ENCODE measurements around the gene TUBGCP6.

The TUBGCP6 gene

DNA sequence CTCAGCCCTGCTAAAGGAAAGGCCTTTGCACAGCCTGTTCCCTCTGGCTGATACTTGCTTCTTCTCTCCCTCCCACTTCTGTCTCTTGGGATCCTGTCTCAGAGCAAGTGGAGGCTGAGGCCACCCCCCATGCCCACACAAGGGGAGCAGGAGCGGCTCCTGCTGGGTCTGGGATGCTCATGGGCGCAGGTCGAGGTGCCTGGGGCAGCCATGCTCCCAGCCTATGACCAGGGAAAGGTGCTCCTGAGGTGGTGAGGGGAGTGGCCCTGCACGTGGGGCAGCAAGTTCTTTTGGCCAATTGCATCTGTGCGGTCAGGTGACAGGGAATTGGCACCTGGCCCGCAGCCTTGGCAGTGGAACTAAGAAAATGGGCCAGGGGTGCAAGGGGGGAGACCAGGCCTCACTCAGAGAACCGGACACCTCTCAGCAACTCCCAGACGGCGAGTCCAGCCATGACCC lies 23.9 kb upstream of the TUBGCP6 start:
- TF ChIP-seq, protein P1, sequence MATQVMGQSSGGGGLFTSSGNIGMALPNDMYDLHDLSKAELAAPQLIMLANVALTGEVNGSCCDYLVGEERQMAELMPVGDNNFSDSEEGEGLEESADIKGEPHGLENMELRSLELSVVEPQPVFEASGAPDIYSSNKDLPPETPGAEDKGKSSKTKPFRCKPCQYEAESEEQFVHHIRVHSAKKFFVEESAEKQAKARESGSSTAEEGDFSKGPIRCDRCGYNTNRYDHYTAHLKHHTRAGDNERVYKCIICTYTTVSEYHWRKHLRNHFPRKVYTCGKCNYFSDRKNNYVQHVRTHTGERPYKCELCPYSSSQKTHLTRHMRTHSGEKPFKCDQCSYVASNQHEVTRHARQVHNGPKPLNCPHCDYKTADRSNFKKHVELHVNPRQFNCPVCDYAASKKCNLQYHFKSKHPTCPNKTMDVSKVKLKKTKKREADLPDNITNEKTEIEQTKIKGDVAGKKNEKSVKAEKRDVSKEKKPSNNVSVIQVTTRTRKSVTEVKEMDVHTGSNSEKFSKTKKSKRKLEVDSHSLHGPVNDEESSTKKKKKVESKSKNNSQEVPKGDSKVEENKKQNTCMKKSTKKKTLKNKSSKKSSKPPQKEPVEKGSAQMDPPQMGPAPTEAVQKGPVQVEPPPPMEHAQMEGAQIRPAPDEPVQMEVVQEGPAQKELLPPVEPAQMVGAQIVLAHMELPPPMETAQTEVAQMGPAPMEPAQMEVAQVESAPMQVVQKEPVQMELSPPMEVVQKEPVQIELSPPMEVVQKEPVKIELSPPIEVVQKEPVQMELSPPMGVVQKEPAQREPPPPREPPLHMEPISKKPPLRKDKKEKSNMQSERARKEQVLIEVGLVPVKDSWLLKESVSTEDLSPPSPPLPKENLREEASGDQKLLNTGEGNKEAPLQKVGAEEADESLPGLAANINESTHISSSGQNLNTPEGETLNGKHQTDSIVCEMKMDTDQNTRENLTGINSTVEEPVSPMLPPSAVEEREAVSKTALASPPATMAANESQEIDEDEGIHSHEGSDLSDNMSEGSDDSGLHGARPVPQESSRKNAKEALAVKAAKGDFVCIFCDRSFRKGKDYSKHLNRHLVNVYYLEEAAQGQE (IDR thresholded peaks at IDR 0.05; ENCODE audit: insufficient read depth in 1 of 2, low read depth in 2 of 2, low read length in 2 of 2), result no peak
- no peak for TF ChIP-seq POLR2AphosphoS5 (IDR thresholded peaks at IDR 0.05; ENCODE audit: low read depth, low read length)
- TF ChIP-seq SIN3A (IDR thresholded peaks at IDR 0.05; ENCODE audit: borderline replicate concordance, insufficient read depth, low read length), result no peak
- TF ChIP-seq TAF1 (IDR thresholded peaks at IDR 0.05; ENCODE audit: borderline replicate concordance, insufficient read depth, low read length), result no peak
- no peak for TF ChIP-seq FOXP2 (optimal IDR thresholded peaks at IDR 0.05; ENCODE audit: borderline replicate concordance, extremely low read depth, extremely low read length, insufficient read depth)

GRCh38 chr22:50267591-50268390 lies 23.0 kb upstream of the TUBGCP6 start:
- TF ChIP-seq TAF1 (IDR thresholded peaks at IDR 0.05; ENCODE audit: borderline replicate concordance, insufficient read depth, low read length) (no peak), SIN3A (IDR thresholded peaks at IDR 0.05; ENCODE audit: borderline replicate concordance, insufficient read depth, low read length) (no peak), POLR2AphosphoS5 (IDR thresholded peaks at IDR 0.05; ENCODE audit: low read depth, low read length) (no peak), FOXP2 (optimal IDR thresholded peaks at IDR 0.05; ENCODE audit: borderline replicate concordance, extremely low read depth, extremely low read length, insufficient read depth) (no peak)
- TF ChIP-seq, protein P1 (IDR thresholded peaks at IDR 0.05; ENCODE audit: insufficient read depth in 1 of 2, low read depth in 2 of 2, low read length in 2 of 2), result no peak

DNA sequence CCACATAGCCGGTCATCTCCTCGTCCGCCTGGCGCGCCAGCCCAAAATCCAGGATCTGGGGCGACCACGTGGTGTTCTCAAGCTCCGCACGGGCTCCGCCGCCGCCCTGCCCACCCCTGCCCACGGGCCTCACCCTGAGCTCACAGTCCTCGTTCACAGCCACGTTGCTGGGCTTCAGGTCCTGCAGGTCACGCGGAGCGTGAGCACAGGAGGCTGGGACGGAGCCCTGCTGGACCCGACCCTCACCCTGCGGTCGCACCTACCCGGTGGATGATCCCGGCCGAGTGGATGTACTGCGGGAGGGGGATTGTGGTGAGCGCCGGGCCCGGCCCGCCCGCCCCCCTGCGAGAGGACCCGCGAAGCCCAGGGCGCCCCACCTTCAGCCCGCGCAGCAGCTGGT lies 22.2 kb upstream of the TUBGCP6 start:
- TF ChIP-seq, protein P1 (IDR thresholded peaks at IDR 0.05; ENCODE audit: insufficient read depth in 1 of 2, low read depth in 2 of 2, low read length in 2 of 2), result no peak
- TF ChIP-seq TAF1 (IDR thresholded peaks at IDR 0.05; ENCODE audit: borderline replicate concordance, insufficient read depth, low read length) (no peak), SIN3A (IDR thresholded peaks at IDR 0.05; ENCODE audit: borderline replicate concordance, insufficient read depth, low read length) (no peak), FOXP2 (optimal IDR thresholded peaks at IDR 0.05; ENCODE audit: borderline replicate concordance, extremely low read depth, extremely low read length, insufficient read depth) (no peak), POLR2AphosphoS5 (IDR thresholded peaks at IDR 0.05; ENCODE audit: low read depth, low read length) (no peak)

DNA sequence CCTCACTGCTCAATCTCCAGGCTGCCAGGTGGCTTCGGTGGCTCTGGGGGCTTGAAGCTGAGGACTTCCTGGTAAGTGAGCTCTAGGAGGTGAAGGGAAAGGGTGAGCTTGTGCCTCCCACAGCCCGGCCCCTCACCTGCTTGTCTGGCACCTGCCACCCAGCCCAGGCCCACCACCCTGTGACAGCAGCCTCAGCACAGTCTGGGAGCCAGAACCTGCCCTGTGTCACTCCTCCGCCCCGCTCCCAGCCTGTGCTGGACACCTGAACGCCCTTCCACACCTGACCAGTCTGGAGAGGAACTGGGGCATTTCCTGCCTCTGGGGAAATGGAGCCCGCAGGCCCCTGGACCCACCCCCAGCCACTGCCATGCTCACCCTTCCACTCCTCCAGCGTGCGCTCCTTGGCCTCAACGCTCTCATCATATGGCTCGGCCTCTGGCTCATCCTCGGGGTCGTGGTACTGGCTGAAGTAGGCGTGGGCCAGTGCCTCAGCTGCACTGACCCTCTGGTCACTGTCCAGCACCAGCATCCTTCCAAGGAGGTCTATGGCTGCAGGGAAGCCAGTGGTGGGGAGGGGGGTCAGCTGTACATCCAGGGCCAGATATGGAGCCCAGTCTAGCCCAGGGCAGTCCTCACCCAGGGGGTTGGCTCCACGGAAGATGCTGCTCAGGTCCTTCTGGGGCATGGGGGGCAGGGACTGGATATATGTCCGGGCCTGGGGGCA lies 20.3 kb upstream of the TUBGCP6 start:
- TF ChIP-seq, protein P1 (IDR thresholded peaks at IDR 0.05; ENCODE audit: insufficient read depth in 1 of 2, low read depth in 2 of 2, low read length in 2 of 2), result peak; percentile 56 to 71
- no peak for TF ChIP-seq FOXP2 (optimal IDR thresholded peaks at IDR 0.05; ENCODE audit: borderline replicate concordance, extremely low read depth, extremely low read length, insufficient read depth)
